Bronchial epithelial cell (primary cell): ENCODE data around the gene ZFHX3. TPM values are rescaled to one million over a fixed set of nuclear protein-coding genes. Genes with fewer than 3 reads are reported as not detected.

Source experiments
- DNase-seq: peaks from one replicate; pipeline ENCODE4 v3.0.0-alpha.2; 2010; ENCODE audit warnings: low read depth
- FAIRE-seq: peaks from 2 replicates; lab custom pipeline; 2011; peaks lifted over from hg19 to GRCh38; lab: Jason Lieb, UNC
- H3K27me3 ChIP-seq: 2 replicates; pipeline ENCODE4 v1.5.1; 2011; ENCODE audit warnings: low read length; ENCODE audit not compliant: control insufficient read depth, insufficient read depth
- H3K36me3 ChIP-seq: 2 replicates; pipeline ENCODE4 v1.5.1; 2011; ENCODE audit warnings: low read length; ENCODE audit not compliant: control insufficient read depth, insufficient read depth
- H3K4me3 ChIP-seq: 2 replicates; pipeline ENCODE4 v1.5.1; 2011; ENCODE audit warnings: mild to moderate bottlenecking, low read depth, low read length, control low read depth
- total RNA-seq: library from RNA; depleted of rRNA; stranded (reverse); fragments of >200 nt; gene quantifications from 2 replicates; pipeline ENCODE4 v1.2.1, GENCODE V29; 2014
- TF ChIP-seq, protein P1 (sequence below): IDR thresholded peaks from 2 replicates; pipeline ENCODE4 v1.5.1; 2011; ENCODE audit warnings: mild to moderate bottlenecking, moderate library complexity, low read length, control low read depth, inconsistent platforms; ENCODE audit not compliant: insufficient read depth, severe bottlenecking

The ZFHX3 gene
- total RNA-seq, 1 donor from 2014 or later, result 3.9 TPM

DNA sequence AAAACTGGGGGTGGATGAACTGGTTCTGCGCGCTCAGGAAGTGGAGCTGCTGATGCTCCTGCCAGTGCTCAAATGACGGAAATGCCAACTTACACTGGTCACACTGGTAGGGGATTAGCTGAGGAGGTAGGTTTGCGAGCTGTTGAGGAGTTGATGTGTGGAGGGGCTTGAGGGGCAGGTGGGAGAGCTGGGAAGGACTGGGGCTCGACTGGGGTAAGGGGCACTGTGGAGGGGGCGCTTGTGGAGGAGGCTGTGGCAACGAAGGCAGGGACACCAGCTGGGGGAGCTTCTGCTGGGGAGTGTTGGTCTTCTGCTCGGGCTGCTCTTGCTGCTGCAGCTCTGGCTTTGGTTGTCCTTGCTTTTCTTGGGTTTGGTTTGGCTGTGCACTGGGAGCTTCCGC is 252.9 kb downstream of the ZFHX3 start:
- no peak for FAIRE-seq
- TF ChIP-seq, protein P1, sequence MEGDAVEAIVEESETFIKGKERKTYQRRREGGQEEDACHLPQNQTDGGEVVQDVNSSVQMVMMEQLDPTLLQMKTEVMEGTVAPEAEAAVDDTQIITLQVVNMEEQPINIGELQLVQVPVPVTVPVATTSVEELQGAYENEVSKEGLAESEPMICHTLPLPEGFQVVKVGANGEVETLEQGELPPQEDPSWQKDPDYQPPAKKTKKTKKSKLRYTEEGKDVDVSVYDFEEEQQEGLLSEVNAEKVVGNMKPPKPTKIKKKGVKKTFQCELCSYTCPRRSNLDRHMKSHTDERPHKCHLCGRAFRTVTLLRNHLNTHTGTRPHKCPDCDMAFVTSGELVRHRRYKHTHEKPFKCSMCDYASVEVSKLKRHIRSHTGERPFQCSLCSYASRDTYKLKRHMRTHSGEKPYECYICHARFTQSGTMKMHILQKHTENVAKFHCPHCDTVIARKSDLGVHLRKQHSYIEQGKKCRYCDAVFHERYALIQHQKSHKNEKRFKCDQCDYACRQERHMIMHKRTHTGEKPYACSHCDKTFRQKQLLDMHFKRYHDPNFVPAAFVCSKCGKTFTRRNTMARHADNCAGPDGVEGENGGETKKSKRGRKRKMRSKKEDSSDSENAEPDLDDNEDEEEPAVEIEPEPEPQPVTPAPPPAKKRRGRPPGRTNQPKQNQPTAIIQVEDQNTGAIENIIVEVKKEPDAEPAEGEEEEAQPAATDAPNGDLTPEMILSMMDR, result no peak
- Histone ChIP-seq H3K27me3 (no peaks in the 10 kb centered on the region), H3K36me3 (peaks cover 6% of the 10 kb centered on the region), H3K4me3 (no peak overlapping the region)
- no peak for DNase-seq

DNA sequence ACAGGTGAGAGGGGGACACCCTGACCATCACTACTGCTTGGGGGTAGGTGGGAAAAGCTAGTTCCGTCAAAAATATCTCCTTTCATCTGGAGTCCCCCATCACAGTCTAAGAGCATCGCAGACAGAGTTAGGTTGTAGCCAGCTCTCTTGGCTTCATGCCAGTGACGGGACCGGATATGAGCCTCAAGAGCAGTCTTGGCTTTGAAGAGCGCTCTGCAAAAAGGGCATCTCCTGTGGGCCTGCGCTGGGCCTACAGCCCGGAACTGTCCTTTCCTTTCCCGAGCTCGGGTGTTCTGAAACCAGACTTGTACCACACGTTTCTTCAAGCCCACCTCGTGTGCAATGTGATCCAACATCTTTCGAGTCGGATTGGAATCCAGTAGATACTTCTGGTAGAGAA is 253.6 kb downstream of the ZFHX3 start:
- TF ChIP-seq, protein P1, result no peak
- DNase-seq (no peak), FAIRE-seq (no peak)
- Histone ChIP-seq H3K36me3 (peaks cover 6% of the 10 kb centered on the region), H3K27me3 (no peaks in the 10 kb centered on the region), H3K4me3 (no peak overlapping the region)

DNA sequence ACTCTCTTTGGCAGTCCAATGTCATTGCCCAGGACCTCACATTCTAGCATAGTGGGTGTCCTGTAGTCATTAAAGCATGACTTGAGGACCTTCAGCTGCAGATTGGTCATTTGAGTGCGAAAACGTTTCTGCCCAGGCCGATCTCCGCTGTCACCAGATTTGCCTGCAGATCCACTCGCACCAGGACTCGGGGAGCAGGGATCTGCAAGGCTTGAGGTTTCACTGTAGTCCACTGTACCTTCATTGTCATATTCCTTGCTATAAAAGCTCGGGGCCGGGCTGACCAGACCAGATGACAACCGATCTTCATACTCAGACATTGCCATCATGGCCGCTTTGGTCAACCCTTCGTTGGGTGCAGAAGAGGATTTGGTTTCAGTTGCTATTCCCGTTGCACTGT is 254.2 kb downstream of the ZFHX3 start:
- H3K36me3 ChIP-seq, result peaks cover 6% of the 10 kb centered on the region
- no peak for FAIRE-seq
- TF ChIP-seq, protein P1, result no peak
- H3K27me3 ChIP-seq, result no peaks in the 10 kb centered on the region
- DNase-seq, result no peak
- no peak overlapping the region for H3K4me3 ChIP-seq

DNA sequence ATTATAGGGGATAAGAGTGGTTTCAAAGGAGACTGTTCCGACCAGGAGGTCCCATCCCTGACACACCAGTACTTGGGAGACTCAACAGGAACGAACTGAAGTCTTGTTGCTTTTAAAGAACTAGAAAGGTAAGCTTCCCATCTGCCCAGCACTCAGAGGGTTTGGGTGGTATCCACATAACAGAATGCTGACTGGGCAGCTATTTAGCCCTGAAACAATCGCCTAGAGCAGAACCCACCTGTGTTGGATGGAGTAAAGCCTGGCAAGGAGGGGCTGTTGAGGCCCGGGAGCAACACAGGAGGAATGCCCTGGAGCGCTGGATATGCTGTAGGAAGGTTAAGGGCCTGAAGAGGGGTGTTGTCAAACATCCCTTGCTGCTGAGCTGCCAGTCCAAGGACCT is 254.9 kb downstream of the ZFHX3 start:
- DNase-seq (no peak), FAIRE-seq (no peak)
- no peaks in the 10 kb centered on the region for H3K27me3 ChIP-seq
- H3K36me3 ChIP-seq, result peaks cover 3% of the 10 kb centered on the region
- no peak overlapping the region for H3K4me3 ChIP-seq
- TF ChIP-seq, protein P1, result no peak

DNA sequence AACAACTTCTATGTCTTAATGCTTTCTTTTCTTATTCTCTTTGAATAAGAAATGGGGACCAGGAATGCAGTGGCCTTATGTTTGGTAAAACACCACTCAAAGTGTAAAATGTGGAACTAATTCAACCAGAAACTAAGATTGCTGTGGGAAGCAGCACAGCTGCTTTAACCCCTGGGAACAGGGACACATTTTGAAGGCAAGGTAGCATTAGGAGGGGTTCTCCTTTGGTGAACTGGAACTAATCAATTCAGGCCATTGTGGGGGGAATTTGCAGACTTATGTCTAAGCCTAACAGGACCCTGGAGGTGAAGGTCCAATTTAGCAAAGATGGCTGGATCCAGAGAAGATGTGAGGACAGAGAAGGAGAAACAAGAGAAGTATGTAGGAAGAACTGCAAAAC is 256.1 kb downstream of the ZFHX3 start:
- FAIRE-seq, result no peak
- TF ChIP-seq, protein P1, result no peak

DNA sequence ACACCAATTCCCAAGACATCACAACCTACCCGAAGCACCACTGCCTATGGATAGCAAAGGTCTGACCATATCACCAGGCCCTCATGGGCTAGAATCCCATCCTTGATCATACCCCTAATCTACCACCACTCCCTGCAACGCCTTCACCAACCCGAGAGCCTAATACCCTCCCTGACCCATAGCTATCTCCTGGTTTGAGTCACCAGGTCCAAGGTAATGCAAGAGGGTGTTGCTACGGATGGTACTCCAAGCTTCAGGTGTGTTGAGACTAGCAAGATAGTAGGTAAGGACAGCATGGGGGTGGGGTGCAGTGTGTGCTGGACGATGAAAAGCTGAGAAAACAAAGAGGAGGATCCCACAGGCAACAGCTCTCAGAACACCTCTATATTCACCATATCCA is 258.0 kb downstream of the ZFHX3 start:
- Histone ChIP-seq H3K36me3 (peaks cover 3% of the 10 kb centered on the region), H3K27me3 (no peaks in the 10 kb centered on the region), H3K4me3 (no peak overlapping the region)
- peak; percentile 7 for FAIRE-seq
- TF ChIP-seq, protein P1, result no peak
- no peak for DNase-seq

More for the DNA sequence above, 256.1 kb downstream of the ZFHX3 start:
- Histone ChIP-seq H3K4me3 (no peak overlapping the region), H3K36me3 (peaks cover 3% of the 10 kb centered on the region), H3K27me3 (no peaks in the 10 kb centered on the region)
- DNase-seq, result no peak
